Gastrocnemius medialis (tissue), 4 donors: ENCODE measurements around the gene EXOC2. TPM values are rescaled to one million over a fixed set of nuclear protein-coding genes. Genes with fewer than 3 reads are reported as not detected.

Experiments
- ATAC-seq, 2 donors: fragments of 150-250 bp; one replicate each; pipeline ENCODE4 v1.9.1; 2016
- DNase-seq, 2 donors: peaks; one replicate each; pipeline ENCODE4 v3.0.0-alpha.2; 2019
- H3K27ac ChIP-seq, 4 donors: fragments of 200-600 bp; sonication (generic); 1 replicate in 1 of 4; 2 replicates in 3 of 4; pipeline ENCODE4 v1.5.1; 2016 to 2018; ENCODE audit warnings: mild to moderate bottlenecking in 2 of 4, moderate library complexity in 1 of 4
- H3K27me3 ChIP-seq, 3 donors: fragments of 200-600 bp; sonication (generic) in 2 of 3; 1 replicate in 1 of 3; 2 replicates in 2 of 3; pipeline versions ENCODE4 v1.5.1 to v1.6.0; 2016 to 2019; ENCODE audit warnings: mild to moderate bottlenecking in 1 of 3, moderate library complexity in 1 of 3
- H3K36me3 ChIP-seq, 2 donors: fragments of 200-600 bp; sonication (generic) in 1 of 2; one replicate each; pipeline ENCODE4 v1.5.1; 2017 to 2018
- H3K4me1 ChIP-seq, 2 donors: fragments of 200-600 bp; sonication (generic) in 1 of 2; one replicate each; pipeline ENCODE4 v1.5.1; 2016 to 2017; ENCODE audit warnings: mild to moderate bottlenecking in 2 of 2
- H3K4me3 ChIP-seq, 4 donors: fragments of 200-600 bp; sonication (generic) in 3 of 4; 1 replicate in 1 of 4; 2 replicates in 3 of 4; pipeline ENCODE4 v1.5.1; 2016 to 2019; ENCODE audit warnings: mild to moderate bottlenecking in 2 of 4
- H3K9me3 ChIP-seq, 3 donors: fragments of 200-600 bp; sonication (generic) in 2 of 3; 1 replicate in 1 of 3; 2 replicates in 2 of 3; pipeline ENCODE4 v1.5.1; 2016 to 2019
- CTCF ChIP-seq, 5 experiments: fragments of 450-650 bp in 3 of 5; fragments of 200-600 bp in 2 of 5; sonication (generic) in 2 of 5; IDR thresholded peaks in 4 of 5; conservative IDR thresholded peaks in 1 of 5; 1 replicate in 4 of 5; 2 replicates in 1 of 5; pipeline ENCODE4 v1.5.1; 2016 to 2019; ENCODE audit warnings: antibody characterized with exemption in 5 of 5, mild to moderate bottlenecking in 3 of 5, moderate library complexity in 3 of 5
- POLR2A ChIP-seq, 2 donors: fragments of 450-650 bp; IDR thresholded peaks; one replicate each; pipeline ENCODE4 v1.6.1; 2017; ENCODE audit warnings: antibody characterized with exemption in 2 of 2, mild to moderate bottlenecking in 2 of 2, moderate library complexity in 2 of 2
- in situ Hi-C, 4 donors: fragments of 200-750 bp; cut with MboI; loops; one replicate each; pipeline versions ENCODE4 v1.15.0 to v1.8.0; 2017; ENCODE audit warnings: low sequenced_read_pairs in 4 of 4
- intact Hi-C: fragments of 100-400 bp; cut with DNase I; formaldehyde crosslinking; loops from one replicate; pipeline ENCODE4 v1.15.1; 2023; ENCODE audit warnings: low total_unique reads
- total RNA-seq, 4 donors: library from RNA; depleted of rRNA; stranded (reverse); fragments of >200 nt; gene quantifications; one replicate each; pipeline versions ENCODE4 v1.1.0 to v1.2.3, GENCODE V29; 2016

The EXOC2 gene
- total RNA-seq, 4 donors from 2014 or later = 12.6 to 16.4 (median 15.0) TPM

GRCh38 chr6:474453-475185 is 218.3 kb downstream of the EXOC2 start:
- in situ Hi-C loops (no loop called here), intact Hi-C loops (no loop called here)
- Histone ChIP-seq H3K36me3 (no peaks in the 10 kb centered on the region), H3K9me3 (no peaks in the 10 kb centered on the region), H3K27me3 (no peaks in the 10 kb centered on the region), H3K4me3 (no peak overlapping the region), H3K4me1 (no peaks in the 10 kb centered on the region), H3K27ac (no peak overlapping the region)
- ATAC-seq (no peak), DNase-seq (no peak)
- TF ChIP-seq CTCF (IDR thresholded peaks at IDR 0.05 in 4 of 5, conservative IDR thresholded peaks at IDR 0.05 in 1 of 5) (no peak), POLR2A (IDR thresholded peaks at IDR 0.05) (no peak)

DNA sequence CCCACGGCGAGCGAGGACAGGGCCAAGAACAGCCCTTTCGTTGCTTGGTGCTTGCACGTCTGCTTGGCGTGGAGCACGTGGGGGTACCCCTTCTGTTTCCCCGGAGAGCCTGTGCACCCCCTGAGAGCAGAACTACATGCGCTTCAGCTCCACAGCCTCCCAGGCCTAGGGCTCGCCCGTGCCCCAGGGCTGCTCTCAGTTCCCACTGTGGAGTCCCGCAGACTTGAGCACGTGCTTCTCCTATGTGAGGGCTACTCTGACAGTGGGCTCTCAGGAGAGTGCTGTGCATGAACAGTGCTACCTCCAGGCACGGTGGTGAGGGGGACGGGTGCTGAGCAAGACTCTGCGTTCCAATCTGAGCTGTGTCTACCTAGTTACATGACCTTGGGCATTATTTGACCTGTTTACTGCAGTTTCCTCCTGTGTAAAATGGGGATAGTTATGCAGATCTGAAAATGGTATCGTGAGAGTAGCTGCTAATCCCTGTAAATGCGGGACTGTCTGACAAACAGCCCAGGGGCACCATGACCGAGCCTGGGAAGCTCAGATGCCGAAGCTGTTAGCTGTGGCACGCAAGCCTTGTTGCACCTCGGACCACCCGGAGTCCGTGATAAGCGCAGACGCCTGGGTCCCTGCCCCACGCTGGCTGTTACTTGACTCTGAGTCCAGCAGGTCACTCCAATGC is 219.0 kb downstream of the EXOC2 start:
- ATAC-seq (no peak), DNase-seq (no peak)
- no peaks in the 10 kb centered on the region for H3K36me3 ChIP-seq
- no peaks in the 10 kb centered on the region for H3K9me3 ChIP-seq
- TF ChIP-seq CTCF (IDR thresholded peaks at IDR 0.05 in 4 of 5, conservative IDR thresholded peaks at IDR 0.05 in 1 of 5) (no peak), POLR2A (IDR thresholded peaks at IDR 0.05) (no peak)
- no peak overlapping the region for H3K27ac ChIP-seq
- no peaks in the 10 kb centered on the region for H3K27me3 ChIP-seq
- H3K4me1 ChIP-seq = no peaks in the 10 kb centered on the region
- H3K4me3 ChIP-seq = no peak overlapping the region
- intact Hi-C loops (no loop called here), in situ Hi-C loops (no loop called here)

- in situ Hi-C loops = no loop called here
- DNase-seq (no peak), ATAC-seq (no peak)
- intact Hi-C loops = no loop called here
- Histone ChIP-seq H3K4me1 (no peaks in the 10 kb centered on the region), H3K4me3 (no peak overlapping the region), H3K9me3 (no peaks in the 10 kb centered on the region), H3K27me3 (no peaks in the 10 kb centered on the region), H3K36me3 (no peaks in the 10 kb centered on the region), H3K27ac (no peak overlapping the region)
- TF ChIP-seq POLR2A (IDR thresholded peaks at IDR 0.05) (no peak), CTCF (IDR thresholded peaks at IDR 0.05 in 4 of 5, conservative IDR thresholded peaks at IDR 0.05 in 1 of 5) (no peak)
Observed at GRCh38 chr6:473356-473755, 219.6 kb downstream of the EXOC2 start.

DNA sequence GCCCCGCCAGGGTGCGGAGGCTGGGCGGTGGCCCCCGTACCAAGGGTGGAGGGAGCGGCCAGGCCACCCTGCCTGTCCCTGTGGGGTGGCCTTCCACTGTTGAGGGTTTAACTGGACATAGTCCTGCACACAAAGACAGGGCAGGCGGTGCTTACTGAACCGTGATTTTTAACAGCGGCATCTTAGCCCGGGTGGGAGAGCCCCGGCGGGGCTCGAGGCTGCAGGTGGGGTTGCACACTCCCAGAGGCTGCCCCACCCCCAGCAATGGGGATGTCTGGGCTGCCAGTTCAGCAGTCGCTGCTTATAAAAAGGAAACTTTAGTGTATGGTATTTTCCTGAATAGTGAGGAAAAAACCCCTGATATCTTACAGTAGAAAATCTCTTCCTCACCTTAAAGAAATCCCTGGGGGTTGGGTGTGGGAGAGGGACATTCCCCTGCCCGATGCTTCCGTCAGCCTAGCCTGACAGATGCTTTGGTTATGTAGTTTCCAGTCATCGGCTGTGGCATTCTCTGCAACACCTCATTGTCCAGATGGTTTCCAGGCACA is 222.0 kb downstream of the EXOC2 start:
- Histone ChIP-seq H3K27ac (no peak overlapping the region), H3K4me1 (no peaks in the 10 kb centered on the region), H3K27me3 (peaks cover 0 to 3% (median 3%) of the 10 kb centered on the region in 3 donors), H3K9me3 (no peaks in the 10 kb centered on the region), H3K36me3 (no peaks in the 10 kb centered on the region), H3K4me3 (no peak overlapping the region)
- intact Hi-C loops = no loop called here
- no peak for TF ChIP-seq POLR2A (IDR thresholded peaks at IDR 0.05)
- TF ChIP-seq CTCF (IDR thresholded peaks at IDR 0.05 in 4 of 5, conservative IDR thresholded peaks at IDR 0.05 in 1 of 5) = no peak
- in situ Hi-C loops = no loop called here
- ATAC-seq (no peak), DNase-seq (no peak)
